ENCODE data around the gene PPM1J.

PPM1J gene

DNA sequence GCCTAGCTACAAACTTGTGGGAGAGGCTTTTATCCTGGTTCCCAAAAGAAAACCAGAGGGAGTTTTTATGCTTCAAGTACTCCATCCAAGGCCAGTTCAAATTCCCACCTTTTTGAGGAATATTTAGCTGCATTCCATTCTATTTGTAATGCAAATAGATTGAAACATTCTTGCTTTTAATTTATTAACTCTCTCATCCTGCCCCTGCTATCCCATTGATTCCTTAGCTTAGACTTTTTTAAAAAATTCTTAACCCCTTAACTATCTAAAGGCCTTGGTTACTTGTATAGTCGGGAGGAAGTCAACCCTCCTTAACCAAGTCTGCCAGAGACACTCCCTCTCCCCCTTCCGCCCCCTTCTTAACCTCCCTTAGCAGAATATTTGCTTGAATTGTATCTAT, 43.1 kb downstream of the PPM1J start:
- no peak for TF ChIP-seq ZFX (IDR thresholded peaks at IDR 0.05)
- TF ChIP-seq, protein P1, sequence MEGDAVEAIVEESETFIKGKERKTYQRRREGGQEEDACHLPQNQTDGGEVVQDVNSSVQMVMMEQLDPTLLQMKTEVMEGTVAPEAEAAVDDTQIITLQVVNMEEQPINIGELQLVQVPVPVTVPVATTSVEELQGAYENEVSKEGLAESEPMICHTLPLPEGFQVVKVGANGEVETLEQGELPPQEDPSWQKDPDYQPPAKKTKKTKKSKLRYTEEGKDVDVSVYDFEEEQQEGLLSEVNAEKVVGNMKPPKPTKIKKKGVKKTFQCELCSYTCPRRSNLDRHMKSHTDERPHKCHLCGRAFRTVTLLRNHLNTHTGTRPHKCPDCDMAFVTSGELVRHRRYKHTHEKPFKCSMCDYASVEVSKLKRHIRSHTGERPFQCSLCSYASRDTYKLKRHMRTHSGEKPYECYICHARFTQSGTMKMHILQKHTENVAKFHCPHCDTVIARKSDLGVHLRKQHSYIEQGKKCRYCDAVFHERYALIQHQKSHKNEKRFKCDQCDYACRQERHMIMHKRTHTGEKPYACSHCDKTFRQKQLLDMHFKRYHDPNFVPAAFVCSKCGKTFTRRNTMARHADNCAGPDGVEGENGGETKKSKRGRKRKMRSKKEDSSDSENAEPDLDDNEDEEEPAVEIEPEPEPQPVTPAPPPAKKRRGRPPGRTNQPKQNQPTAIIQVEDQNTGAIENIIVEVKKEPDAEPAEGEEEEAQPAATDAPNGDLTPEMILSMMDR (conservative IDR thresholded peaks at IDR 0.05) = no peak
- no peak overlapping the region for H3K27ac ChIP-seq

DNA sequence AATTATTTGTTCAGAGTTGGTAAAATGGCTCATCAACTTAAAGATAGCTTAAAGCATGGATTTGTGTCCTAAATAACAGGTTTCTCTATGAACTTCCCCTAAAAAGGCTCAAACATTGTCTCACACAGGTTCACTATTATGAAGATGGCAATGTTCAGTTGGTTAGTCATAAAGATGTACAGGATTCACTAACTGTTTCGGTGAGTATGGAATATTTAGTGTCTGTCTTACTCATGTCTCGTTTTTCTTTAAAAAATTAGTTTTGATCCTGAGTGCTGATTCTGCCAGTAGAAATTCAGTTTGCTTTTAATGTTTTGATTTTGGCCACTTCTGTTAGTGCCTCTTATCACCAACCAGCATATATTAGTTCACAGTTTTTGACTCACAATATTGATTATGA, 48.2 kb downstream of the PPM1J start:
- H3K27ac ChIP-seq = no peak overlapping the region
- TF ChIP-seq, protein P1 (conservative IDR thresholded peaks at IDR 0.05) = no peak
- no peak for TF ChIP-seq ZFX (IDR thresholded peaks at IDR 0.05)

GRCh38 chr1:112665857-112666256, 49.3 kb downstream of the PPM1J start:
- TF ChIP-seq, protein P1 (conservative IDR thresholded peaks at IDR 0.05) = no peak
- TF ChIP-seq ZFX (IDR thresholded peaks at IDR 0.05) = no peak
- H3K27ac ChIP-seq = no peak overlapping the region
